Inflammatory macrophage (primary cell): ENCODE measurements around the gene KREMEN1.

ENCODE experiments used
- DNase-seq, 2 donors: peaks; one replicate each; pipeline ENCODE4 v3.0.0-alpha.2; 2020 to 2022

KREMEN1 gene

DNA sequence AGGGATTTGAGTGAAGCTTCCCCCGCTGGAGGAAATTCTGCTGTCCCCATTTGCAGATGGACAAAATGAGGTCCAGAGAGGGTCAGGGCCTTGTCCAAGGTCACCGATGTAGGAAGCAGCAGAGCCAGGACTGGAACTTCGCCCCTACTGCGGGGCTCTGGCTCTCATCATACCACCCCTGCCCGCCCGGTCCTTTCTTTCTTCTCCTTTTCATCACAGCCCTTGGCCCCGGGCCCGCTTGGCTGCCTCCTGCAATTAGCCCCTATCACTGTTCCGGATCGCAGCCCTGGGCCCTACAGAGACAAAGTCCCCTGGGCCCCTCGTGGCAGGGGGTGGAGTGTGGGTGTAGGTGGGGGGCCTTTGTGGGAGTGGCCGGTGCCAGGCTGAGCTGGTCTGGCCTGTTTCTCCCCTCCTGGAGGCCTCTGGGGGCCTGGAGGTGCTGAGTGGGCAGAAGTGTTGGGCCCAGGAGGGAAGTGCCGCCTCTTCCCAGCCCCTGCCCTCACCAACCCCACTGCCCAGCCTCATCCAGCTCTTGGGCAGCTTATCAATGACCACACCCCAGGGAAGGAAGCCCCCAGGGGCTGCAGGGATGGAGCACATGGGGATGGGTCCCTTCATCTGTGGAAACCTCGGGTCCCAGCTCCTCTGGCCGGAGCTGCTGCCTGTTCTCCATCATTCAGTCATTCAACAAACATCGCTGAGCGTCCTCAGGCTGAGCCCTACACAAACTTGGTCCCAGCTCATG lies 136.2 kb downstream of the KREMEN1 start:
- no peak for DNase-seq

GRCh38 chr22:29209624-29209929 lies 136.7 kb downstream of the KREMEN1 start:
- no peak for DNase-seq

DNA sequence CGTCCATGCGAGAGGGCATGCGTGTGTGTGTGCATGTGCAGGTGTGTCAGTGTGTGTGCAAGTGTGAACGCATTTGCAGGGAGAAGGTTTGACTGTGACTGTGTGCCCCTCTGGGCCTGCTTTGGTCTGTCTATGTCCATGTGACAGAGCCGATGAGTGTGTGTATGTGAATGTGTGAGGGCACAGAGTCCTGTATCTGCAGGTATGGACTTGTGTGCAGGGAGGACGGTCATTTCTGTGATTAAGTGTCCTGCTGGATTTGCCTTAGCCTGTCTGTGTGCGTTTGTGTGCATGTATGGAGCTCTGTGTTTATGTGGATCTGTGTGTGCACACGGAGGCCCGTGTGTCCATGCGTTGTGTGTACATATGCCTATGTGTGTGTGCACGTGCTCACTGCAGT lies 138.2 kb downstream of the KREMEN1 start:
- DNase-seq = no peak

DNA sequence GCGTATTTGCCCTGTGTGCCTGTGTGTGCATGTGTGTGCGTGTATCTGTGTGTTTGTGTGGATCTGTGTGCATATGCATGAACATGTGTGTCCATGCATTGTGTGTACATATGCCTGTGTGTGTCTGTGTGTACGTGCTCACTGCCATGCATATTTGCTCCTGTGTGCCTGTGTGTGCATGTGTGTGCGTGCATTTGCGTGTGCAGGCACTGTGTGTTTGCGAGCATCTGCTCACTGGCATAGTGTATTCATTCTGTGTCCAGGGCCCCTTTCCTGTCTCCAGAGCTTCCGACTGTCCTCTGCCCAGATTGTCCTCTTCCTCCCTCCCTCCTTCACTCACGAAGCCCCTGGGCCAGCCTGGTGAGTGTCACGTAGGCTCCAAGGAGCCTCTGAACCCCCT lies 138.6 kb downstream of the KREMEN1 start:
- no peak for DNase-seq

GRCh38 chr22:29212743-29213142 lies 139.9 kb downstream of the KREMEN1 start:
- DNase-seq = no peak

- DNase-seq = no peak
Measured at GRCh38 chr22:29213493-29213892, 140.7 kb downstream of the KREMEN1 start.

DNA sequence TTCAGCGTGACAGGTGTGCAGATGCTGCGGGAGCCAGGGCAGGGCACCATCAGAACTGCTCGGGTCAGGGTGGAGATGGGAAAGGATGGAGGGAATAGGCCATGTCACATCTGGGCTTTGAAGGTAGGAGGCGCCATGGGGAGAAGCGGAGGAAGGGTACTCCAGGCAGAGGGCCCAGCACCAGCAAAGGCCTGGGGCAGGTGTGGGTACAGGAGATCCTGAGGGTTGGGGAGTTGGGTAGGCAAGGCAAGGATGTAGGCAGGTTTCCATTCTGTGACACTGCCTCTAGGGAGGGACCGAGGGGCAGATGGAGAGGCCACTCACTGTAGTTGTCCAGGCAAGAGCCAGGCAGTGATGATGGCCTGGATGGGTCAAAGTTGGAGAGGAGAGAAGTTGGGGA lies 141.4 kb downstream of the KREMEN1 start:
- DNase-seq = no peak

GRCh38 chr22:29215012-29215860 lies 142.4 kb downstream of the KREMEN1 start:
- no peak for DNase-seq

GRCh38 chr22:29216011-29216872 lies 143.4 kb downstream of the KREMEN1 start:
- no peak for DNase-seq

GRCh38 chr22:29216873-29217666 lies 144.2 kb downstream of the KREMEN1 start:
- DNase-seq = peak; percentile 65 to 88
